HepG2 (cell line): ENCODE data around the gene MAP3K19. TPM values are rescaled to one million over a fixed set of nuclear protein-coding genes. Genes with fewer than 3 reads are reported as not detected.

ENCODE experiments used
- CHCHD3 ChIP-seq: sonication (generic); formaldehyde crosslinking; IDR thresholded peaks from 2 replicates; pipeline ENCODE4 v1.8.0; 2022; ENCODE audit warnings: mild to moderate bottlenecking, missing genetic modification reagents, moderate library complexity
- EP300 ChIP-seq, 3 experiments: sonication (generic) in 1 of 3; formaldehyde crosslinking in 1 of 3; IDR thresholded peaks; 2 replicates each; pipeline versions ENCODE4 v1.5.1 to v1.6.1; 2011 to 2020; ENCODE audit warnings: low read depth in 2 of 3, low read length in 2 of 3, borderline replicate concordance in 1 of 3, improper control_type of control experiment in 1 of 3, mild to moderate bottlenecking in 1 of 3, missing genetic modification reagents in 1 of 3, moderate library complexity in 1 of 3
- ESRRA ChIP-seq: sonication (generic); formaldehyde crosslinking; IDR thresholded peaks from 2 replicates; pipeline ENCODE4 v1.5.1; 2020; ENCODE audit warnings: mild to moderate bottlenecking, low read depth, missing genetic modification reagents
- HNRNPH1 ChIP-seq: fragments of 200-400 bp; formaldehyde crosslinking; optimal IDR thresholded peaks from 2 replicates; pipeline ENCODE3; 2017; ENCODE audit warnings: mild to moderate bottlenecking, low read depth, low read length
- HOXA5 ChIP-seq: sonication (generic); formaldehyde crosslinking; IDR thresholded peaks from 2 replicates; pipeline ENCODE4 v1.4.0; 2020; ENCODE audit warnings: missing genetic modification reagents
- IRX3 ChIP-seq: sonication (generic); formaldehyde crosslinking; IDR thresholded peaks from 2 replicates; pipeline ENCODE4 v1.8.1; 2023; ENCODE audit warnings: mild to moderate bottlenecking, low read depth, missing genetic modification reagents, borderline replicate concordance
- KLF15 ChIP-seq: sonication (generic); formaldehyde crosslinking; IDR thresholded peaks from 2 replicates; pipeline ENCODE4 v1.8.1; 2023; ENCODE audit warnings: borderline replicate concordance, mild to moderate bottlenecking, inconsistent platforms, missing genetic modification reagents, mixed read lengths
- MAFF ChIP-seq: IDR thresholded peaks from 2 replicates; pipeline ENCODE4 v1.6.1; 2011; ENCODE audit warnings: low read depth, low read length, improper control_type of control experiment
- MZF1 ChIP-seq: sonication (generic); formaldehyde crosslinking; IDR thresholded peaks from 2 replicates; pipeline ENCODE4 v1.8.1; 2023; ENCODE audit warnings: mild to moderate bottlenecking, missing genetic modification reagents, borderline replicate concordance
- PAWR ChIP-seq: sonication (generic); formaldehyde crosslinking; IDR thresholded peaks from 2 replicates; pipeline ENCODE4 v1.4.0; 2020; ENCODE audit warnings: missing genetic modification reagents, mild to moderate bottlenecking, borderline replicate concordance
- SATB2 ChIP-seq: sonication (generic); formaldehyde crosslinking; IDR thresholded peaks from 2 replicates; pipeline ENCODE4 v1.5.0; 2020; ENCODE audit warnings: missing genetic modification reagents
- SIX4 ChIP-seq: sonication (generic); formaldehyde crosslinking; IDR thresholded peaks from 2 replicates; pipeline ENCODE4 v1.4.0; 2020; ENCODE audit warnings: missing genetic modification reagents
- SPEN ChIP-seq: sonication (generic); formaldehyde crosslinking; IDR thresholded peaks from 2 replicates; pipeline ENCODE4 v1.5.1; 2020; ENCODE audit warnings: low read depth, mild to moderate bottlenecking, missing genetic modification reagents
- THYN1 ChIP-seq: sonication (generic); formaldehyde crosslinking; IDR thresholded peaks from 2 replicates; pipeline ENCODE4 v1.8.1; 2023; ENCODE audit warnings: low read depth, mild to moderate bottlenecking, moderate library complexity, missing genetic modification reagents, borderline replicate concordance
- TOE1 ChIP-seq: sonication (generic); formaldehyde crosslinking; IDR thresholded peaks from 2 replicates; pipeline ENCODE4 v1.4.0; 2020; ENCODE audit warnings: mild to moderate bottlenecking, missing genetic modification reagents
- YEATS4 ChIP-seq: sonication (generic); formaldehyde crosslinking; IDR thresholded peaks from 2 replicates; pipeline ENCODE4 v1.4.0; 2020; ENCODE audit warnings: missing genetic modification reagents, borderline replicate concordance
- ZBTB1 ChIP-seq: sonication (generic); formaldehyde crosslinking; IDR thresholded peaks from 2 replicates; pipeline ENCODE4 v1.4.0; 2020; ENCODE audit warnings: missing genetic modification reagents, borderline replicate concordance
- ZNF205 ChIP-seq: IDR thresholded peaks from 2 replicates; pipeline ENCODE4 v1.6.1; 2018; ENCODE audit warnings: missing biosample characterization, missing genetic modification reagents
- ZNF260 ChIP-seq: sonication (generic); formaldehyde crosslinking; IDR thresholded peaks from 2 replicates; pipeline ENCODE4 v1.4.0; 2020; ENCODE audit warnings: missing genetic modification reagents, low read depth, mild to moderate bottlenecking, borderline replicate concordance
- ZNF460 ChIP-seq: sonication (generic); formaldehyde crosslinking; IDR thresholded peaks from 2 replicates; pipeline ENCODE4 v1.5.1; 2020; ENCODE audit warnings: missing genetic modification reagents, mild to moderate bottlenecking, borderline replicate concordance
- ZNF556 ChIP-seq: sonication (generic); formaldehyde crosslinking; IDR thresholded peaks from 2 replicates; pipeline ENCODE4 v1.4.0; 2020; ENCODE audit warnings: mild to moderate bottlenecking, missing genetic modification reagents, borderline replicate concordance
- ZNF558 ChIP-seq: sonication (generic); formaldehyde crosslinking; IDR thresholded peaks from 2 replicates; pipeline ENCODE4 v1.9.0; 2022; ENCODE audit warnings: mild to moderate bottlenecking, missing genetic modification reagents, borderline replicate concordance
- ZNF607 ChIP-seq: sonication (generic); formaldehyde crosslinking; IDR thresholded peaks from 2 replicates; pipeline ENCODE4 v1.5.1; 2020; ENCODE audit warnings: missing genetic modification reagents, mild to moderate bottlenecking, borderline replicate concordance
- ZNF879 ChIP-seq: sonication (generic); formaldehyde crosslinking; IDR thresholded peaks from 2 replicates; pipeline ENCODE4 v1.8.1; 2023; ENCODE audit warnings: missing genetic modification reagents
- polyA plus RNA-seq, 8 experiments: library from polyadenylated mRNA; depleted of rRNA in 3 of 8; stranded (reverse) in 7 of 8; unstranded in 1 of 8; fragments of >200 nt; fragmentation: Illumina TruSeq in 4 of 8; extraction: Trizol in 4 of 8; gene quantifications; 2 replicates each; pipeline versions ENCODE4 v1.2.1 to v1.2.3, GENCODE V29; 2011 to 2016; ENCODE audit warnings: low read depth in 4 of 8, missing spikeins in 1 of 8, mixed read lengths in 1 of 8; ENCODE audit not compliant: insufficient read depth in 1 of 8
- total RNA-seq, 5 experiments: library from RNA; depleted of rRNA; stranded (reverse); fragments of >200 nt; fragmentation: Illumina TruSeq; extraction: Trizol; gene quantifications; 2 replicates each; pipeline ENCODE4 v1.2.3, GENCODE V29; 2016; ENCODE audit warnings: low read depth in 1 of 5
- TF ChIP-seq, protein P1 (sequence below): sonication (generic); formaldehyde crosslinking; IDR thresholded peaks from 2 replicates; pipeline ENCODE4 v1.4.0; 2020; ENCODE audit warnings: missing genetic modification reagents, borderline replicate concordance
- TF ChIP-seq, protein P2 (sequence below): sonication (generic); formaldehyde crosslinking; IDR thresholded peaks from 2 replicates; pipeline ENCODE4 v1.9.0; 2021; ENCODE audit warnings: missing genetic modification reagents, mild to moderate bottlenecking, borderline replicate concordance

MAP3K19 gene
- total and polyA plus RNA-seq, 2 of the 13 experiments (the other 11 are each of a cell fraction or from before 2014, with no cell fraction given) = not detected

DNA sequence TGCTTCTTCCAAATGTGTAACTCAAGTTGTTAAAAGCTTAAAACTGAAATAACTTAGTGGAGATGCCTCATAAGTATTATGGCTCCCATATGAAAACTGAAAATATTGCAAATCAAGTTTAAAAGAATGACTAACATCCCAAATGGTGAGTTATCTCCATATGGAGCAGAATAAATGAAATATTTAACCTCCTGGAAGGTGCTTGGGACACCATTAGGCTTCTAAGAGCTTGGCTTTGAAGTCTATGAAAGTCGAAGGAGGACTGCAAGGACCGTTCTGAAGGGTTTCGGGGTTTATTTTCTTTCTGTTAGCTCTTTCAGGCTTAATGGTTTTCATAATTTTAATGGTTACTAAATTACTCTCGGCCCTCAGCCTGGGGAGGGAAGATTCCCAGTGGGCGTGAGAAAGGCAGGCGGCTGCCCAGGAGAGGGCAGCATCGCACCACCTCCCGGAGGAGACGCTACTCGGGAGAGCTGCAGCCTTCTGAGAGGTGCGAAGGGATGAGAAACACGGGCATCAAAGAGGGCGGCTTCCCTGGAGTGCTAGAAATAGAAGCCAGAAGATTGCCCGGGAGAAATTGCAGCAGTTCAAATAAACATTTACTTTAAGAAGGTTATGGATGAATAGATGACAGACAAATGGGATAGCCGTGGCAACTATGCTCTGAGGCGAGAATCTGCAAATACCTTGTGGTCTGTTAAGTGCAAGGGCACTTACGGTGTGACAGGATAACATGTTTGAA, 43.1 kb downstream of the MAP3K19 start (continued):
- TF ChIP-seq HNRNPH1 = no peak
- no peak; the same call in 1 of the 2 replicates for TF ChIP-seq ZNF556 (CRISPR knock-in tag)
- no peak for TF ChIP-seq HOXA5 (CRISPR knock-in tag)
- no peak for TF ChIP-seq ZBTB1
- TF ChIP-seq PAWR (CRISPR knock-in tag) = no peak
- no peak for TF ChIP-seq MZF1 (CRISPR knock-in tag)
- peak; percentile 68; the same call in 1 of the 2 replicates for TF ChIP-seq ZNF205 (CRISPR knock-in tag)
- no peak for TF ChIP-seq TOE1
- TF ChIP-seq SATB2 = no peak
- TF ChIP-seq ZNF260 (CRISPR knock-in tag) = no peak
- no peak for TF ChIP-seq SPEN (CRISPR knock-in tag)
- no peak for TF ChIP-seq ZNF460 (CRISPR knock-in tag)
- no peak for TF ChIP-seq SIX4 (CRISPR knock-in tag)
- TF ChIP-seq IRX3 (CRISPR knock-in tag) = no peak
- TF ChIP-seq ZNF879 (CRISPR knock-in tag) = no peak
- TF ChIP-seq KLF15 (CRISPR knock-in tag) = no peak
- TF ChIP-seq, protein P1, sequence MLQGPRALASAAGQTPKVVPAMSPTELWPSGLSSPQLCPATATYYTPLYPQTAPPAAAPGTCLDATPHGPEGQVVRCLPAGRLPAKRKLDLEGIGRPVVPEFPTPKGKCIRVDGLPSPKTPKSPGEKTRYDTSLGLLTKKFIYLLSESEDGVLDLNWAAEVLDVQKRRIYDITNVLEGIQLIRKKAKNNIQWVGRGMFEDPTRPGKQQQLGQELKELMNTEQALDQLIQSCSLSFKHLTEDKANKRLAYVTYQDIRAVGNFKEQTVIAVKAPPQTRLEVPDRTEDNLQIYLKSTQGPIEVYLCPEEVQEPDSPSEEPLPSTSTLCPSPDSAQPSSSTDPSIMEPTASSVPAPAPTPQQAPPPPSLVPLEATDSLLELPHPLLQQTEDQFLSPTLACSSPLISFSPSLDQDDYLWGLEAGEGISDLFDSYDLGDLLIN (CRISPR knock-in tag) = no peak
- TF ChIP-seq THYN1 = no peak
- no peak for TF ChIP-seq MAFF
- TF ChIP-seq ZNF558 = no peak
- no peak for TF ChIP-seq CHCHD3 (CRISPR knock-in tag)
- no peak for TF ChIP-seq ESRRA (CRISPR knock-in tag)
- TF ChIP-seq, protein P2, sequence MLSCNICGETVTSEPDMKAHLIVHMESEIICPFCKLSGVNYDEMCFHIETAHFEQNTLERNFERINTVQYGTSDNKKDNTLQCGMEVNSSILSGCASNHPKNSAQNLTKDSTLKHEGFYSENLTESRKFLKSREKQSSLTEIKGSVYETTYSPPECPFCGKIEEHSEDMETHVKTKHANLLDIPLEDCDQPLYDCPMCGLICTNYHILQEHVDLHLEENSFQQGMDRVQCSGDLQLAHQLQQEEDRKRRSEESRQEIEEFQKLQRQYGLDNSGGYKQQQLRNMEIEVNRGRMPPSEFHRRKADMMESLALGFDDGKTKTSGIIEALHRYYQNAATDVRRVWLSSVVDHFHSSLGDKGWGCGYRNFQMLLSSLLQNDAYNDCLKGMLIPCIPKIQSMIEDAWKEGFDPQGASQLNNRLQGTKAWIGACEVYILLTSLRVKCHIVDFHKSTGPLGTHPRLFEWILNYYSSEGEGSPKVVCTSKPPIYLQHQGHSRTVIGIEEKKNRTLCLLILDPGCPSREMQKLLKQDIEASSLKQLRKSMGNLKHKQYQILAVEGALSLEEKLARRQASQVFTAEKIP (CRISPR knock-in tag) = no peak
- TF ChIP-seq YEATS4 = no peak
- TF ChIP-seq ZNF607 (CRISPR knock-in tag) = no peak
- no peak for TF ChIP-seq EP300 (IDR thresholded peaks at IDR 0.05; ENCODE audit: low read depth in 2 of 2, low read length in 2 of 2)
- no peak for TF ChIP-seq EP300 (CRISPR knock-in tag; IDR thresholded peaks at IDR 0.05; ENCODE audit: borderline replicate concordance)
